ENCODE data around the gene PA2G4.

Gene PA2G4

DNA sequence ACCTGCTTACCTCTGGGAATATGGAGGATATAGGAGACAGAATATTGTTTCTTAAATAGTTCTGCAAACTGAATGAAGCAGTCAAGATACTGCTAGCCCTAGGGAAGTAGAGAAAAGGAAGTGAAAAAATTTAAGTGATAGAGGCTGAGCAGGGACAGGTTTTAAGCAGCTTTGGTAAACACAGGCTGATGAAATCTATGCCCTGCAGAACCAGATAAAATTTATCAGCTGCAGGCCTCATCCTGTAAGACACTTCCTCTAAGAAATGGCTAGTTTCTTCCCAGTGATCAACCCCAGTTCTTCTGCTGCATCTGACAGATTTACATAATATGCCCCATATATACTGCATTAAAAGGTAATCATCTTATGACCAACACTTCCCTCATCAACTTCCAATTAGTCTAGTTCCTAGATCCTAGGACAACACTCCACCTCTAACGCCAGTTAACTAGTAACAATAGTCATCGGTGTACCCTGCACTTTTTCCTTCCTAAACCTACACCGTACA, 22.4 kb downstream of the PA2G4 start:
- no peaks in the 10 kb centered on the region for H3K9me3 ChIP-seq (ENCODE audit: control insufficient read depth, insufficient read depth, low read length)
- H3K4me3 ChIP-seq (ENCODE audit: low read length), result no peak overlapping the region
- no peak for DNase-seq (ENCODE audit: low read depth, low spot score)
- H3K27ac ChIP-seq (ENCODE audit: low read length), result no peak overlapping the region
- H3K27me3 ChIP-seq (ENCODE audit: control insufficient read depth, insufficient read depth, low read length), result no peaks in the 10 kb centered on the region
- no CpG with 5 or more reads among the region's 3 CpGs for WGBS (ENCODE audit: insufficient coverage, insufficient read length)
- H3K4me1 ChIP-seq (ENCODE audit: control insufficient read depth, insufficient read depth, low read length), result no peaks in the 10 kb centered on the region; the same call in 1 of the 2 replicates
- H3K36me3 ChIP-seq (ENCODE audit: control insufficient read depth, insufficient read depth, low read length), result peaks cover 14% of the 10 kb centered on the region

DNA sequence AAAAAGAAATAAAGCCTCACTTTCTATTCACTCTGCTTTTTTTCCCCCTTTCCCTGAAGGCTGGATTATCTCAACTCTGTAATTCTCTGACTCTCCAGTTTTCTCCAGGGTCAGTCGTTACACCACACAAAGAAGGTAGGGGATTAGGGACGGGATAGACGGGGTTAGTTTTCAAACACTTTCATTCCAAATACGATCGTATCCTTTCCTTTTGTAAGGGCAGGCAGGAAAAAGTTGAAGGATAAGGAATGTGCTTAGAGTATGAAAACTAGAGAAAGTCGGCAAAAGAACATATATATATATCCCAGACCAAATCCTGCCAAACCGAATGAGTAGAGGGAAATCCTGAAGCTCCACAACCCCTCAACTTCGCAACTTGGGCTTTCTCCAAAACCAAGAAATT, 23.1 kb downstream of the PA2G4 start:
- peaks cover 21% of the 10 kb centered on the region for H3K36me3 ChIP-seq (ENCODE audit: control insufficient read depth, insufficient read depth, low read length)
- WGBS (ENCODE audit: insufficient coverage, insufficient read length), result no CpG with 5 or more reads among the region's 8 CpGs
- no peak for DNase-seq (ENCODE audit: low read depth, low spot score)
- no peaks in the 10 kb centered on the region for H3K9me3 ChIP-seq (ENCODE audit: control insufficient read depth, insufficient read depth, low read length)
- no peaks in the 10 kb centered on the region for H3K27me3 ChIP-seq (ENCODE audit: control insufficient read depth, insufficient read depth, low read length)
- H3K4me1 ChIP-seq (ENCODE audit: control insufficient read depth, insufficient read depth, low read length), result no peaks in the 10 kb centered on the region; the same call in 1 of the 2 replicates
- H3K27ac ChIP-seq (ENCODE audit: low read length), result no peak overlapping the region
- peak overlapping the region; percentile 13; the same call in 1 of the 2 replicates for H3K4me3 ChIP-seq (ENCODE audit: low read length)

DNA sequence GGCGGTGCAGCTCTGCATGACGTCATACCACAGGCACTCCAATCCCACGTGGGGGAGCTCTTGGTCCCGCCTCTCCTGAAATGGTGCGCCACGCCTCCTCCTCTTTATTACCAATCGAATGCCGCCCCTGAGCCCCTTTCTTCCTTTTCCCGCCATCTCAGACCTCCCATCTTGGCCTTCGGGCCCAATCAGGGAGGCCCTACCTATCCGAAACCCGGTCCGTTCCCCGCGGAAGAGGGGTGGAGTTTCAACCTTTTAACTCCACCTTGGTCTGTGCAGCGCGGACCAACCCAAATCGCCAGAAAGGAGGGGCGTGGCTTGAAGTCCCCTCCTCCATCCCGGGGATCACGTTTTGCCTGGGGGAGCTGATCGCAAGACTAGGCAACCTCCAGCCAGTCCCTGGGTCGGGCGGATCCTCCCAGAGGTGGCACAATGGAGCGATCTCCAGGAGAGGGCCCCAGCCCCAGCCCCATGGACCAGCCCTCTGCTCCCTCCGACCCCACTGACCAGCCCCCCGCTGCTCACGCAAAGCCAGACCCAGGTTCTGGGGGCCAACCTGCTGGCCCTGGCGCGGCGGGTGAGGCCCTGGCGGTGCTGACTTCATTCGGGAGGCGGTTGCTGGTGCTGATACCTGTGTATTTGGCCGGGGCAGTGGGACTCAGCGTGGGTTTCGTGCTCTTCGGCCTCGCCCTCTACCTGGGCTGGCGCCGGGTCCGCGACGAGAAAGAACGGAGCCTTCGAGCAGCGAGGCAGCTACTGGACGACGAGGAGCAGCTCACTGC, 23.7 kb downstream of the PA2G4 start, which contains the start of gene ESYT1:
TSS of gene ESYT1 (plus strand) at position 380 of the 782 bp plus-strand sequence. CDS start at position 433, 53 bp downstream.
- Histone ChIP-seq H3K9me3 (ENCODE audit: control insufficient read depth, insufficient read depth, low read length) (no peaks in the 10 kb centered on the region), H3K4me3 (ENCODE audit: low read length) (peak within 1 kb of the TSS; percentile 70), H3K27ac (ENCODE audit: low read length) (no peak within 1 kb of the TSS), H3K36me3 (ENCODE audit: control insufficient read depth, insufficient read depth, low read length) (peaks cover 23% of the 10 kb centered on the region), H3K4me1 (ENCODE audit: control insufficient read depth, insufficient read depth, low read length) (no peaks in the 10 kb centered on the region; the same call in 1 of the 2 replicates), H3K27me3 (ENCODE audit: control insufficient read depth, insufficient read depth, low read length) (no peaks in the 10 kb centered on the region)
- WGBS (ENCODE audit: insufficient coverage, insufficient read length), result no CpG with 5 or more reads among the region's 49 CpGs
- peak; percentile 100 for DNase-seq (ENCODE audit: low read depth, low spot score)

DNA sequence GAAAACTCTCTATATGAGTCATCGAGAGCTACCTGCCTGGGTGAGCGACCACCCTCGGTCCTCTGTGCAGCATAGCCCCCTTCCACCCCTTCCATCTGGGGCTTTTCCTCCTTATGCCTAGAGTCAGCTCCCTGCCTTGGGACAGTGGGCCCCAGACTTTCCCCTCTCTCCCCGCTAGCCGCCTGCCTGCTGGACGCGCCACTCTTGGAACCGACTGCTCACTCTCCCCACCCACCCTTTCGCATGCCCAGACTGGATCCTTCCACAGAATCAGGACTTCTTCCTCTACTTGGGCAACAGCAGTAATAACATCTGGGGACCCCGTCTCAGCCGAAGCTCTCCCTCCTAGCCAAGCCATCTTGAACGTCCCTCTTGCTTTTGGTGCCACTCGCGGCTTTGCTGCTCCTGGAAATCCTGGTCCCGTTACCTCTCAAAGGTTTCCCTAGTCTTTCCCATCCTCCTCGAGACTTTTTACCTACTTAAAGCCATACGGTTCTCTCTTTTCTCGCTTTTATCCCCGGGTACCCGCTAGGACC, 24.4 kb downstream of the PA2G4 start:
- H3K27ac ChIP-seq (ENCODE audit: low read length), result no peak overlapping the region
- H3K9me3 ChIP-seq (ENCODE audit: control insufficient read depth, insufficient read depth, low read length), result no peaks in the 10 kb centered on the region
- peak overlapping the region; percentile 70 for H3K4me3 ChIP-seq (ENCODE audit: low read length)
- WGBS (ENCODE audit: insufficient coverage, insufficient read length), result no CpG with 5 or more reads among the region's 20 CpGs
- peaks cover 29% of the 10 kb centered on the region for H3K36me3 ChIP-seq (ENCODE audit: control insufficient read depth, insufficient read depth, low read length)
- H3K27me3 ChIP-seq (ENCODE audit: control insufficient read depth, insufficient read depth, low read length), result no peaks in the 10 kb centered on the region
- no peak for DNase-seq (ENCODE audit: low read depth, low spot score)
- H3K4me1 ChIP-seq (ENCODE audit: control insufficient read depth, insufficient read depth, low read length), result no peaks in the 10 kb centered on the region; the same call in 1 of the 2 replicates

DNA sequence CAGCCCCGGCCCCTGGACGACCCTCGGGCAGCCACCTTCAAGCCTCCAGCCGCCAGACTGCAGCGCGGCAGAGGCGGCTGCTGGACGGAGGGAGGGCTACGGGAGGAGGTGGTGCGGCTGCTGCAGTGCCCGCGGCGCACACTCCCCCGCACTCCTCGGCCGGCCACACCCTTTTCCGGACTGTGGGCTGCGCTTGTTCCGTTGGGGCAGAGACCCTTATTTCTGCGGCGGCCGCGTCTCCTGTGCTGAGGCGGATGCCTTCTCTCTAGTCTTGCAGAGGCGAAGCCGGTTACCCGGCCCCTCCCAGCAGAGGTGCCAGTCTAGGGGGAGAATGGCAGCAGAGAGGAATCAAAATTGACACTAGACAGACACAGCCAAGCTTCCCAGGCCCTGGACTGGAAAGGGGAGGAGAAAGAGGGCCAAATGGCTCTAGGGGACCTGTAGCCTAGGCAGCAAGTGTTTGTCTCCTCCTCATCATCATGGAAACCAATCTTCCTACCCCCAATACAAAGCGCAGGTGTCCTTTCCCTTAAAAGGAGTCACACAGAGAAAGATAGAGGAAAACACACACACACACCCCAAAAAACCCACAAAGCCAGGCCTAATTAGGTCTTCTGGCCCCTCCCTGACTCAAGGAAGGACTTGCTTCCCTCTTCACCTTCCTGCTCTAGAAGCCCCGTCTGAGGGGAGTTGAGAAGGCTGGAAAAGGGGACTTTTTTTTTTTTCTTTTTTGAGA, 25.0 kb downstream of the PA2G4 start:
- Histone ChIP-seq H3K27ac (ENCODE audit: low read length) (no peak overlapping the region), H3K4me1 (ENCODE audit: control insufficient read depth, insufficient read depth, low read length) (no peaks in the 10 kb centered on the region; the same call in 1 of the 2 replicates), H3K27me3 (ENCODE audit: control insufficient read depth, insufficient read depth, low read length) (no peaks in the 10 kb centered on the region), H3K36me3 (ENCODE audit: control insufficient read depth, insufficient read depth, low read length) (peaks cover 34% of the 10 kb centered on the region), H3K9me3 (ENCODE audit: control insufficient read depth, insufficient read depth, low read length) (no peaks in the 10 kb centered on the region), H3K4me3 (ENCODE audit: low read length) (peak overlapping the region; percentile 70; the same call in 1 of the 2 replicates)
- no CpG with 5 or more reads among the region's 29 CpGs for WGBS (ENCODE audit: insufficient coverage, insufficient read length)
- DNase-seq (ENCODE audit: low read depth, low spot score), result no peak

DNA sequence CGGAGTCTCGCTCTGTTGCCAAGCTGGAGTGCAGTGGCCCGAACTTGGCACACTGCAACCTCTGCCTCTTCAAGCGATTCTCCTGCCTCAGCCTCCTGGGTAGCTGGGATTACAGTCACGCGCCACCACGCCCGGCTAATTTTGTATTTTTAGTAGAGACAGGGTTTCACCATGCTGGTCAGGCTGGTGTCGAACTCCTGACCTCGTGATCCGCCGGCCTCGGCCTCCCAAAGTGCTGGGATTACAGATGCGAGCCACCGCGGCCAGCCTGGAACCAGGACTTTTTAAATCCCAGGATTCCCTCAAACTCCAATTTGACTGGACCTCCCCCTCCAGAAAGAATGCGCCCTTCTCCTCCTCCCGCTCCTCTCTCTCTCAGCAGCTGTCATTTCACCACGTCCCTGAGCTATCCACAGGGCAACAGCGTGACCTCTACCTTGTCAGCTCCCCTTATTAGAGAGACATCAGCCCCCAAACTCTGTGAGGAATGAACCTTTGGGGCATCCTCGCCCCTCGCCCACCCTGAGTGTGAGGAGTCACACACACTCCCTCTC, 25.7 kb downstream of the PA2G4 start:
- no peaks in the 10 kb centered on the region; the same call in 1 of the 2 replicates for H3K4me1 ChIP-seq (ENCODE audit: control insufficient read depth, insufficient read depth, low read length)
- peaks cover 34% of the 10 kb centered on the region for H3K36me3 ChIP-seq (ENCODE audit: control insufficient read depth, insufficient read depth, low read length)
- H3K27ac ChIP-seq (ENCODE audit: low read length), result no peak overlapping the region
- H3K9me3 ChIP-seq (ENCODE audit: control insufficient read depth, insufficient read depth, low read length), result no peaks in the 10 kb centered on the region
- DNase-seq (ENCODE audit: low read depth, low spot score), result no peak
- no CpG with 5 or more reads among the region's 22 CpGs for WGBS (ENCODE audit: insufficient coverage, insufficient read length)
- no peaks in the 10 kb centered on the region for H3K27me3 ChIP-seq (ENCODE audit: control insufficient read depth, insufficient read depth, low read length)
- H3K4me3 ChIP-seq (ENCODE audit: low read length), result no peak overlapping the region

DNA sequence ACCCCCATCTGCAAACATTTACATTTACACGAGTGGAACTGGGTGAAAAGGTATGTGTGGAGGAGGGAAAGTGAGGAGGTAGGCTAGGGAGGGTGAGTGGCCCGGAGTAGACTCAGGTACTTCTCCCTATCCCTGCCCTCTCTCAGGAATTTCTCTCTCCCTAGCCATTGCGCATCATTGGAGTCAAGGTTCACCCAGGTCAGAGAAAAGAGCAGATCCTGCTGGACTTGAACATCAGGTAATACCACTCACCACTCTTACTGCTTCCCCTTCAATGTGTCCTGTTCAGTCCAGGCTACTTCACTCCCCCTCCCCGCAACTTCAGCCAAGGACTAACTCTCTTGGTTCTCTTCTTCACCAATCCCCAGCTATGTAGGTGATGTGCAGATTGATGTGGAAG, 26.5 kb downstream of the PA2G4 start:
- no peaks in the 10 kb centered on the region for H3K9me3 ChIP-seq (ENCODE audit: control insufficient read depth, insufficient read depth, low read length)
- H3K4me1 ChIP-seq (ENCODE audit: control insufficient read depth, insufficient read depth, low read length), result no peaks in the 10 kb centered on the region; the same call in 1 of the 2 replicates
- no peak overlapping the region for H3K27ac ChIP-seq (ENCODE audit: low read length)
- no peak overlapping the region for H3K4me3 ChIP-seq (ENCODE audit: low read length)
- WGBS (ENCODE audit: insufficient coverage, insufficient read length), result no CpG with 5 or more reads among the region's 4 CpGs
- no peaks in the 10 kb centered on the region for H3K27me3 ChIP-seq (ENCODE audit: control insufficient read depth, insufficient read depth, low read length)
- H3K36me3 ChIP-seq (ENCODE audit: control insufficient read depth, insufficient read depth, low read length), result peaks cover 34% of the 10 kb centered on the region
- DNase-seq (ENCODE audit: low read depth, low spot score), result no peak

DNA sequence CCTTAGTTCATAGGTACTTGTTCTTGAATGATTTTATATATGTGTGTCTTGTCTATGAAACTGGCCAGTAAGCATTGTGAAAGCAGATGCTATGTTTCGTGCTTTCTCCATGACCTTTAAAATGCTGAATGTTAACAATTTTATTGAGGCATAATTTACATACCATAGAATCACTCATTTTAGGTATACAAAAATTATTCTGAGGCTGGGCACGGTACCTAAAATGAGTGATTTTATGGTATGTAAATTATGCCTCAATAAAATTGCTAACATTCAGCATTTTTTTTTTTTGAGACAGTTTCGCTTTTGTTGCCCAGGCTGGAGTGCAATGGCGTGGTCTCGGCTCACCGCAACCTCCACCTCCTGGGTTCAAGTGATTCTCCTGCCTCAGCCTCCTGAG, 30.5 kb downstream of the PA2G4 start:
- H3K27ac ChIP-seq (ENCODE audit: low read length), result no peak overlapping the region
- peaks cover 52% of the 10 kb centered on the region for H3K36me3 ChIP-seq (ENCODE audit: control insufficient read depth, insufficient read depth, low read length)
- no peaks in the 10 kb centered on the region for H3K9me3 ChIP-seq (ENCODE audit: control insufficient read depth, insufficient read depth, low read length)
- H3K27me3 ChIP-seq (ENCODE audit: control insufficient read depth, insufficient read depth, low read length), result no peaks in the 10 kb centered on the region
- no CpG with 5 or more reads among the region's 6 CpGs for WGBS (ENCODE audit: insufficient coverage, insufficient read length)
- DNase-seq (ENCODE audit: low read depth, low spot score), result no peak
- H3K4me3 ChIP-seq (ENCODE audit: low read length), result no peak overlapping the region
- H3K4me1 ChIP-seq (ENCODE audit: control insufficient read depth, insufficient read depth, low read length), result no peaks in the 10 kb centered on the region

DNA sequence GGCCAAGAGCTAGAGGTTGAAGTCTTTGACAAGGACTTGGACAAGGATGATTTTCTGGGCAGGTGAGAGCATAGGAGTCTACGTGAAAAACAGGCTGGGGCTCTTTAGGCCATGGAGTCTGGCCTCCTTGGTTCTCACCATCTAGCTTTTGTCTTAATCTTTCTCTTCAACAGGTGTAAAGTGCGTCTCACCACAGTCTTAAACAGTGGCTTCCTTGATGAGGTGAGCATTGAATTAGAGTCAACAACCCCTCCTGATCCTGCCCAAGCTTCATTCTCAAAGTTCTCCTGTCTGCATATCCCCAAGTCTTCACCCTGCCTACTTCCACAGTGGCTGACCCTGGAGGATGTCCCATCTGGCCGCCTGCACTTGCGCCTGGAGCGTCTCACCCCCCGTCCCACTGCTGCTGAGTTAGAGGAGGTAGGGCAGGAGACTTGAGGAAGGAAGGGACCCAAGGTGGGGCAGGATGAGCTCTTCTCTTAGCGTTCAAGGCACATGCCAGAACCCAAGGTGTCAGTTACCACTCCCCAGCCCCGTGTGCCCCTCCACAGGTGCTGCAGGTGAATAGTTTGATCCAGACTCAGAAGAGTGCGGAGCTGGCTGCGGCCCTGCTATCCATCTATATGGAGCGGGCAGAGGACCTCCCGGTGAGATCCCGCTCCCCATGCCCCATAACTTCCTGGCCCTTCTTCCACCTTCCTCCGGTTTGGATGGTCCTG, 33.7 kb downstream of the PA2G4 start:
- Histone ChIP-seq H3K4me3 (ENCODE audit: low read length) (no peak overlapping the region), H3K9me3 (ENCODE audit: control insufficient read depth, insufficient read depth, low read length) (no peaks in the 10 kb centered on the region), H3K4me1 (ENCODE audit: control insufficient read depth, insufficient read depth, low read length) (no peaks in the 10 kb centered on the region), H3K27me3 (ENCODE audit: control insufficient read depth, insufficient read depth, low read length) (no peaks in the 10 kb centered on the region), H3K27ac (ENCODE audit: low read length) (no peak overlapping the region), H3K36me3 (ENCODE audit: control insufficient read depth, insufficient read depth, low read length) (peaks cover 46% of the 10 kb centered on the region)
- no CpG with 5 or more reads among the region's 14 CpGs for WGBS (ENCODE audit: insufficient coverage, insufficient read length)
- DNase-seq (ENCODE audit: low read depth, low spot score), result no peak

All from iPS DF 6.9 (cell line).